Measurements from ENCODE around the gene GABRR1.
A peak's percentile ranks its signal among the peaks of the same experiment; 100 is the strongest.

GABRR1 gene

DNA sequence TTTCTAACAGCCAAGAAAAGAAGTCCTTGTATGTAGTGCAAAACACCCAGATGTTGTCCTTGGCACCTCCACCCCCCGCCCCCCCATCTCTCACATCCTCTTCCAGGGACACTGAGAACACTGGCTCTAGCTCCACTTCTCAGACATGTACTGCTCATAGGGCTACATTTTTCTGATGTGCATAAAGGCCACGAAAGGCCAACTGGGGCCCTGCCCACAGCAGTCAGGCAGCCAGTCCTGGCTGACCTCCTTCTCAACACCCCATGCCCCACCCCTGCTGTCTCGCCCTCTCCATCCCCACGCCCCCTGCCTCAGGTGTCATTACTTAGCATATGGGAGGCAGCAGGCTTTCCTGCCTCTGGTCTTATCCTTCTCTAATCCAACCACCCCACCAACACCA, 11.3 kb downstream of the GABRR1 start:
- Histone ChIP-seq H4K8ac (ENCODE audit: low read depth, low read length) (no peak overlapping the region), H2AFZ (ENCODE audit: low read length) (no peak overlapping the region), H3K4me2 (ENCODE audit: insufficient read depth, low read length, poor library complexity, severe bottlenecking) (no peak overlapping the region), H3K79me1 (ENCODE audit: low read depth, low read length) (no peaks in the 10 kb centered on the region), H3K9me3 (replicated peaks in 1 of 2; ENCODE audit: control insufficient read depth in 2 of 2, insufficient read depth in 1 of 2, low read depth in 1 of 2, low read length in 2 of 2) (no peaks in the 10 kb centered on the region), H2AK5ac (ENCODE audit: low read depth, low read length) (no peak overlapping the region), H2BK15ac (ENCODE audit: low read length) (no peak overlapping the region), H2BK12ac (ENCODE audit: low read length) (no peak overlapping the region), H2BK120ac (ENCODE audit: low read depth, low read length) (no peak overlapping the region), H3K23ac (ENCODE audit: low read depth, low read length, poor library complexity) (no peak overlapping the region), H2BK5ac (ENCODE audit: low read length) (no peak overlapping the region), H3K9ac (ENCODE audit: low read depth, low read length, poor library complexity) (no peak overlapping the region), H3K14ac (ENCODE audit: low read length) (no peak overlapping the region), H3K36me3 (replicated peaks in 1 of 2; ENCODE audit: control insufficient read depth in 2 of 2, insufficient read depth in 2 of 2, low read length in 2 of 2) (no peaks in the 10 kb centered on the region), H3K27me3 (ENCODE audit: control insufficient read depth in 3 of 3, insufficient read depth in 3 of 3, low read depth in 1 of 3, low read length in 3 of 3) (peaks cover 0 to 11% (median 0%) of the 10 kb centered on the region in 3 experiments), H3K18ac (ENCODE audit: low read length) (no peak overlapping the region), H3K4me1 (ENCODE audit: control insufficient read depth in 2 of 2, insufficient read depth in 1 of 2, low read depth in 1 of 2, low read length in 2 of 2) (no peaks in the 10 kb centered on the region), H3K4ac (ENCODE audit: low read length) (no peak overlapping the region), H4K91ac (ENCODE audit: low read depth, low read length, poor library complexity) (no peak overlapping the region), H3K4me3 (ENCODE audit: low read length in 2 of 2) (no peak overlapping the region), H3K27ac (replicated peaks; ENCODE audit: low read length) (no peak overlapping the region)
- no peak for DNase-seq (ENCODE audit: low spot score)
- WGBS, 2 donors (ENCODE audit: extremely low coverage in 2 of 2, insufficient read length in 2 of 2, insufficient replicate concordance in 1 of 2): no CpG with 5 or more reads among the region's 4 CpGs

DNA sequence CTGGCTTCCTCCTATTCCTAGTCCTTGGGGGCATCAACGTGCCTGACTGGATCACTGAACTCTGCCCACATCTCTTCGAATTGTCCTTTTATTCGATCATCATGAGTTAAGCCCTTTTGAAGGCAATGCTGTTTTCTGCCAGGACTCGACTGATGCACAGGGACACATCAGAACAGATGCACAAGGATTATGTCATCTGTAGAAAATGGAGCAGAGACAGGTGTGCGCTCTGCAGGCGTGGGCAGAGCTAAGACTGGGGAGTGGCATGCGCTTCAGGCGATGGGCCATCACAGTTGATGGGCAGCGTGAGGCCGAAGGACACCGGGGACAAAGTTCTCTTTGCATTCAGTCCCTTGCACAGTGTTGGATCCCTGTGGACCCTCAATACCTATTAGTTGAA, 13.1 kb downstream of the GABRR1 start:
- H3K27ac ChIP-seq (replicated peaks; ENCODE audit: low read length): no peak overlapping the region
- H3K4me2 ChIP-seq (ENCODE audit: insufficient read depth, low read length, poor library complexity, severe bottlenecking): no peak overlapping the region
- H2BK120ac ChIP-seq (ENCODE audit: low read depth, low read length): no peak overlapping the region
- DNase-seq (ENCODE audit: low spot score): no peak
- H2BK12ac ChIP-seq (ENCODE audit: low read length): no peak overlapping the region
- no peak overlapping the region for H3K18ac ChIP-seq (ENCODE audit: low read length)
- no peaks in the 10 kb centered on the region for H3K9me3 ChIP-seq (replicated peaks in 1 of 2; ENCODE audit: control insufficient read depth in 2 of 2, insufficient read depth in 1 of 2, low read depth in 1 of 2, low read length in 2 of 2)
- no CpG with 5 or more reads among the region's 11 CpGs for whole genome bisulfite sequencing, 2 donors (ENCODE audit: extremely low coverage in 2 of 2, insufficient read length in 2 of 2, insufficient replicate concordance in 1 of 2)
- peak overlapping the region; percentile 81 for H3K23ac ChIP-seq (ENCODE audit: low read depth, low read length, poor library complexity)
- H3K9ac ChIP-seq (ENCODE audit: low read depth, low read length, poor library complexity): no peak overlapping the region
- H3K14ac ChIP-seq (ENCODE audit: low read length): no peak overlapping the region
- no peak overlapping the region for H2AK5ac ChIP-seq (ENCODE audit: low read depth, low read length)
- no peak overlapping the region for H2BK15ac ChIP-seq (ENCODE audit: low read length)
- H3K4me1 ChIP-seq (ENCODE audit: control insufficient read depth in 2 of 2, insufficient read depth in 1 of 2, low read depth in 1 of 2, low read length in 2 of 2): no peaks in the 10 kb centered on the region
- H3K4ac ChIP-seq (ENCODE audit: low read length): no peak overlapping the region
- no peaks in the 10 kb centered on the region for H3K79me1 ChIP-seq (ENCODE audit: low read depth, low read length)
- no peak overlapping the region for H4K91ac ChIP-seq (ENCODE audit: low read depth, low read length, poor library complexity)
- H3K4me3 ChIP-seq (ENCODE audit: low read length in 2 of 2): no peak overlapping the region
- no peaks in the 10 kb centered on the region for H3K36me3 ChIP-seq (replicated peaks in 1 of 2; ENCODE audit: control insufficient read depth in 2 of 2, insufficient read depth in 2 of 2, low read length in 2 of 2)
- H2BK5ac ChIP-seq (ENCODE audit: low read length): no peak overlapping the region
- H2AFZ ChIP-seq (ENCODE audit: low read length): no peak overlapping the region
- no peak overlapping the region for H4K8ac ChIP-seq (ENCODE audit: low read depth, low read length)
- peaks cover 0 to 11% (median 0%) of the 10 kb centered on the region in 3 experiments for H3K27me3 ChIP-seq (ENCODE audit: control insufficient read depth in 3 of 3, insufficient read depth in 3 of 3, low read depth in 1 of 3, low read length in 3 of 3)

DNA sequence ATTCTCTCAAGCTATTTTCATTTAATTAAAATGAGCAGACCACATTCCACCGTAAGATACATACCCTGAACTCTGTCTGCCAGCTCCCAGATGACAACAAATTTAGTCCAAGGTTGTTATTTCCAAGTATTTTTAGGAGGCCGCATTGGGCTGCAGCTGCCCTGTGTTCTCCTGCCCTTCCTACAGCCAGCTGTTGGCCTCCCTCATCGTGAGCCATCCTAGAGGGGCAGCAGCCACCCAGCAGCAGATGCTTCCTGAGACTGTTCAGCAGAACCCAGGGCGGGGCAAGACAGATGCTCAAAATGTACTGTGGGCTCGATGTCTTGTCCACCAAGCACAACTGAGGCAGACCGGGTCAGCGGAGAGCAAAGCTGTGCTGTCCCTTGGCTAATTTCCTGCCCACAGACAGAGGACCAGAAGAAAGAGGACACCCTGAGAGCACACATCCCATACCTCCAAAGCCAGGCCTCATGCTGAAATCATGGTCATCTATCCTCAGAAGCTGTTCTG, 16.4 kb downstream of the GABRR1 start:
- Histone ChIP-seq H2BK120ac (ENCODE audit: low read depth, low read length) (no peak overlapping the region), H3K27ac (replicated peaks; ENCODE audit: low read length) (no peak overlapping the region), H2BK12ac (ENCODE audit: low read length) (no peak overlapping the region), H3K4me3 (ENCODE audit: low read length in 2 of 2) (no peak overlapping the region), H2BK5ac (ENCODE audit: low read length) (no peak overlapping the region), H3K4me1 (ENCODE audit: control insufficient read depth in 2 of 2, insufficient read depth in 1 of 2, low read depth in 1 of 2, low read length in 2 of 2) (no peaks in the 10 kb centered on the region), H4K8ac (ENCODE audit: low read depth, low read length) (no peak overlapping the region), H3K9me3 (replicated peaks in 1 of 2; ENCODE audit: control insufficient read depth in 2 of 2, insufficient read depth in 1 of 2, low read depth in 1 of 2, low read length in 2 of 2) (peaks cover 0 to 1% of the 10 kb centered on the region in 2 donors), H3K4ac (ENCODE audit: low read length) (no peak overlapping the region), H3K9ac (ENCODE audit: low read depth, low read length, poor library complexity) (no peak overlapping the region), H2BK15ac (ENCODE audit: low read length) (no peak overlapping the region), H3K79me1 (ENCODE audit: low read depth, low read length) (no peaks in the 10 kb centered on the region), H4K91ac (ENCODE audit: low read depth, low read length, poor library complexity) (no peak overlapping the region), H3K18ac (ENCODE audit: low read length) (no peak overlapping the region), H2AK5ac (ENCODE audit: low read depth, low read length) (no peak overlapping the region), H3K27me3 (ENCODE audit: control insufficient read depth in 3 of 3, insufficient read depth in 3 of 3, low read depth in 1 of 3, low read length in 3 of 3) (peaks cover 0 to 7% (median 0%) of the 10 kb centered on the region in 3 experiments), H3K4me2 (ENCODE audit: insufficient read depth, low read length, poor library complexity, severe bottlenecking) (no peak overlapping the region), H3K23ac (ENCODE audit: low read depth, low read length, poor library complexity) (no peak overlapping the region), H2AFZ (ENCODE audit: low read length) (no peak overlapping the region), H3K36me3 (replicated peaks in 1 of 2; ENCODE audit: control insufficient read depth in 2 of 2, insufficient read depth in 2 of 2, low read length in 2 of 2) (no peaks in the 10 kb centered on the region), H3K14ac (ENCODE audit: low read length) (no peak overlapping the region)
- DNase-seq (ENCODE audit: low spot score): no peak
- WGBS, 2 donors (ENCODE audit: extremely low coverage in 2 of 2, insufficient read length in 2 of 2, insufficient replicate concordance in 1 of 2): no CpG with 5 or more reads among the region's 7 CpGs

DNA sequence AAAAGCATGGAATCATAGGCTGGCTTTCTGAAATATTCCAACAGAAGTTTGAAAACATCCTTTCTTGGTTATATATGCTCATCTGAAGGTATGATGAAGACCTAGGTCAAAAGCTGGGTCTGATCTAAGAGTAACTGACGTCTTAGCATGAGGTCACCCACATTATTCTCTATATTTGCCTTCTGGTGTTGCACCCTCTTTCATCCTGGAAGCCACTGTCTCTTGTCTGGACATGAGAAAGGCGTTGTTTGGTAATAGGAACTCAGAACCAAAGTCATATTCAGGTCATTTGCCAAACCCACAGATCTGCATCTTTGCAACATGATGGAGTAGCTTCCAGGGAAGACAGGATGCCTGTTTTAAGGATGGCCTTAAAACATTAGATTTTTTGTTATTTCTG, 17.6 kb downstream of the GABRR1 start:
- H3K4me2 ChIP-seq (ENCODE audit: insufficient read depth, low read length, poor library complexity, severe bottlenecking): no peak overlapping the region
- no peak overlapping the region for H3K14ac ChIP-seq (ENCODE audit: low read length)
- no peak for DNase-seq (ENCODE audit: low spot score)
- H2AK5ac ChIP-seq (ENCODE audit: low read depth, low read length): no peak overlapping the region
- no peak overlapping the region for H3K4ac ChIP-seq (ENCODE audit: low read length)
- peaks cover 1 to 5% of the 10 kb centered on the region in 2 donors for H3K9me3 ChIP-seq (replicated peaks in 1 of 2; ENCODE audit: control insufficient read depth in 2 of 2, insufficient read depth in 1 of 2, low read depth in 1 of 2, low read length in 2 of 2)
- H3K27me3 ChIP-seq (ENCODE audit: control insufficient read depth in 3 of 3, insufficient read depth in 3 of 3, low read depth in 1 of 3, low read length in 3 of 3): peaks cover 0 to 3% (median 0%) of the 10 kb centered on the region in 3 experiments
- H3K36me3 ChIP-seq (replicated peaks in 1 of 2; ENCODE audit: control insufficient read depth in 2 of 2, insufficient read depth in 2 of 2, low read length in 2 of 2): no peaks in the 10 kb centered on the region
- no peaks in the 10 kb centered on the region for H3K79me1 ChIP-seq (ENCODE audit: low read depth, low read length)
- no peak overlapping the region for H3K23ac ChIP-seq (ENCODE audit: low read depth, low read length, poor library complexity)
- H2BK5ac ChIP-seq (ENCODE audit: low read length): no peak overlapping the region
- no peak overlapping the region for H4K91ac ChIP-seq (ENCODE audit: low read depth, low read length, poor library complexity)
- no CpG with 5 or more reads among the region's 2 CpGs for WGBS, 2 donors (ENCODE audit: extremely low coverage in 2 of 2, insufficient read length in 2 of 2, insufficient replicate concordance in 1 of 2)
- H3K27ac ChIP-seq (replicated peaks; ENCODE audit: low read length): no peak overlapping the region
- H2BK15ac ChIP-seq (ENCODE audit: low read length): no peak overlapping the region
- no peak overlapping the region for H3K4me3 ChIP-seq (ENCODE audit: low read length in 2 of 2)
- H4K8ac ChIP-seq (ENCODE audit: low read depth, low read length): no peak overlapping the region
- no peaks in the 10 kb centered on the region for H3K4me1 ChIP-seq (ENCODE audit: control insufficient read depth in 2 of 2, insufficient read depth in 1 of 2, low read depth in 1 of 2, low read length in 2 of 2)
- no peak overlapping the region for H2BK120ac ChIP-seq (ENCODE audit: low read depth, low read length)
- no peak overlapping the region for H2AFZ ChIP-seq (ENCODE audit: low read length)
- no peak overlapping the region for H3K18ac ChIP-seq (ENCODE audit: low read length)
- no peak overlapping the region for H2BK12ac ChIP-seq (ENCODE audit: low read length)
- no peak overlapping the region for H3K9ac ChIP-seq (ENCODE audit: low read depth, low read length, poor library complexity)

All from neuronal stem cell (in vitro differentiated cells).